Stimulated activated CD8-positive, alpha-beta memory T cell treated with anti-CD3 and anti-CD28 coated beads, Interleukin-7, amount 100 ng/mL, for 24 hours (primary cell): ENCODE data around the gene CPE.

Source experiments
- DNase-seq: peaks from one replicate; pipeline ENCODE4 v3.0.0-alpha.2; 2020; ENCODE audit warnings: low read depth

The CPE gene

GRCh38 chr4:165512424-165512823 is 133.6 kb downstream of the CPE start:
- no peak for DNase-seq

GRCh38 chr4:165514739-165515138 is 135.9 kb downstream of the CPE start:
- no peak for DNase-seq

GRCh38 chr4:165515201-165515600 is 136.4 kb downstream of the CPE start:
- DNase-seq, result no peak

GRCh38 chr4:165516281-165516833 is 137.5 kb downstream of the CPE start:
- DNase-seq, result no peak

GRCh38 chr4:165517216-165517615 is 138.4 kb downstream of the CPE start:
- DNase-seq, result no peak

- DNase-seq, result no peak
Observed at GRCh38 chr4:165518024-165518616, 139.3 kb downstream of the CPE start.

GRCh38 chr4:165518686-165519085 is 139.9 kb downstream of the CPE start:
- no peak for DNase-seq

- no peak for DNase-seq
Observed at GRCh38 chr4:165519591-165519990, 140.8 kb downstream of the CPE start.

GRCh38 chr4:165520086-165520485 is 141.3 kb downstream of the CPE start:
- no peak for DNase-seq

GRCh38 chr4:165522050-165522449 is 143.2 kb downstream of the CPE start:
- no peak for DNase-seq

- DNase-seq, result no peak
Observed at GRCh38 chr4:165524532-165525190, 145.9 kb downstream of the CPE start.

GRCh38 chr4:165532976-165533375 is 154.2 kb downstream of the CPE start:
- no peak for DNase-seq

- no peak for DNase-seq
Observed at GRCh38 chr4:165537028-165537648, 158.3 kb downstream of the CPE start.

GRCh38 chr4:165539801-165540200 is 161.0 kb downstream of the CPE start:
- DNase-seq, result no peak

- no peak for DNase-seq
Observed at GRCh38 chr4:165540206-165540830, 161.5 kb downstream of the CPE start.

GRCh38 chr4:165541851-165542459 is 163.1 kb downstream of the CPE start:
- no peak for DNase-seq

- no peak for DNase-seq
Observed at GRCh38 chr4:165542476-165542875, 163.7 kb downstream of the CPE start.
